HepG2 (cell line): ENCODE measurements around the gene FXYD1. TPM values are rescaled to one million over a fixed set of nuclear protein-coding genes. Genes with fewer than 3 reads are reported as not detected.

ENCODE experiments used
- CBFB ChIP-seq: sonication (generic); formaldehyde crosslinking; IDR thresholded peaks from 2 replicates; pipeline ENCODE4 v1.4.0; 2020; ENCODE audit warnings: missing genetic modification reagents
- CREM ChIP-seq, 2 experiments: sonication (generic) in 1 of 2; formaldehyde crosslinking in 1 of 2; IDR thresholded peaks; 2 replicates each; pipeline versions ENCODE4 v1.4.0 to v1.6.1; 2016 to 2020; ENCODE audit warnings: antibody characterized with exemption in 1 of 2, mild to moderate bottlenecking in 1 of 2, missing genetic modification reagents in 1 of 2
- DPF2 ChIP-seq: sonication (generic); formaldehyde crosslinking; IDR thresholded peaks from 2 replicates; pipeline ENCODE4 v1.4.0; 2020; ENCODE audit warnings: mild to moderate bottlenecking, low read depth, missing genetic modification reagents, borderline replicate concordance
- FOXM1 ChIP-seq: sonication (generic); formaldehyde crosslinking; IDR thresholded peaks from 2 replicates; pipeline ENCODE4 v1.5.0; 2020; ENCODE audit warnings: missing genetic modification reagents
- HDAC6 ChIP-seq: fragments of 200-600 bp; sonication (generic); IDR thresholded peaks from 2 replicates; pipeline ENCODE4 v1.7.0; 2017; ENCODE audit warnings: mild to moderate bottlenecking, antibody characterized with exemption, low read length, low read depth
- HES4 ChIP-seq: sonication (generic); formaldehyde crosslinking; IDR thresholded peaks from 2 replicates; pipeline ENCODE4 v1.9.0; 2021; ENCODE audit warnings: mild to moderate bottlenecking, missing genetic modification reagents, borderline replicate concordance
- KDM6A ChIP-seq: IDR thresholded peaks from 2 replicates; pipeline ENCODE4 v1.6.1; 2016; ENCODE audit warnings: low read depth
- MXI1 ChIP-seq: IDR thresholded peaks from 3 replicates; pipeline ENCODE4 v1.6.1; 2012; ENCODE audit warnings: low read depth, low read length, inconsistent platforms, borderline replicate concordance
- NFATC3 ChIP-seq: sonication (generic); formaldehyde crosslinking; IDR thresholded peaks from 2 replicates; pipeline ENCODE4 v1.5.1; 2020; ENCODE audit warnings: mild to moderate bottlenecking, missing genetic modification reagents
- SNAPC5 ChIP-seq: sonication (generic); formaldehyde crosslinking; IDR thresholded peaks from 2 replicates; pipeline ENCODE4 v1.8.1; 2023; ENCODE audit warnings: mild to moderate bottlenecking, missing genetic modification reagents, borderline replicate concordance
- SYNCRIP ChIP-seq: fragments of 200-400 bp; formaldehyde crosslinking; IDR thresholded peaks from 2 replicates; pipeline ENCODE4 v1.6.1; 2018; ENCODE audit warnings: mild to moderate bottlenecking, low read depth, low read length; ENCODE audit not compliant: insufficient read depth
- TFDP2 ChIP-seq: sonication (generic); formaldehyde crosslinking; IDR thresholded peaks from 2 replicates; pipeline ENCODE4 v1.4.0; 2020; ENCODE audit warnings: missing genetic modification reagents
- THAP11 ChIP-seq: IDR thresholded peaks from 2 replicates; pipeline ENCODE4 v1.6.1; 2016; ENCODE audit warnings: missing biosample characterization, missing genetic modification reagents
- ZKSCAN1 ChIP-seq: fragments of 150-350 bp; IDR thresholded peaks from 2 replicates; pipeline ENCODE4 v1.6.1; 2014; ENCODE audit warnings: low read length
- ZNF121 ChIP-seq: sonication (generic); formaldehyde crosslinking; IDR thresholded peaks from 2 replicates; pipeline ENCODE4 v1.5.0; 2020; ENCODE audit warnings: mild to moderate bottlenecking, missing genetic modification reagents
- ZNF446 ChIP-seq: sonication (generic); formaldehyde crosslinking; IDR thresholded peaks from 2 replicates; pipeline ENCODE4 v1.5.0; 2020; ENCODE audit warnings: mild to moderate bottlenecking, missing genetic modification reagents
- ZSCAN20 ChIP-seq: sonication (generic); formaldehyde crosslinking; IDR thresholded peaks from 2 replicates; pipeline ENCODE4 v1.4.0; 2020; ENCODE audit warnings: missing genetic modification reagents, mild to moderate bottlenecking, borderline replicate concordance
- ZSCAN21 ChIP-seq: sonication (generic); formaldehyde crosslinking; IDR thresholded peaks from 2 replicates; pipeline ENCODE4 v1.8.0; 2022; ENCODE audit warnings: mild to moderate bottlenecking, missing genetic modification reagents, moderate library complexity, borderline replicate concordance
- polyA plus RNA-seq, 8 experiments: library from polyadenylated mRNA; depleted of rRNA in 3 of 8; stranded (reverse) in 7 of 8; unstranded in 1 of 8; fragments of >200 nt; fragmentation: Illumina TruSeq in 4 of 8; extraction: Trizol in 4 of 8; gene quantifications; 2 replicates each; pipeline versions ENCODE4 v1.2.1 to v1.2.3, GENCODE V29; 2011 to 2016; ENCODE audit warnings: low read depth in 4 of 8, missing spikeins in 1 of 8, mixed read lengths in 1 of 8; ENCODE audit not compliant: insufficient read depth in 1 of 8
- total RNA-seq, 5 experiments: library from RNA; depleted of rRNA; stranded (reverse); fragments of >200 nt; fragmentation: Illumina TruSeq; extraction: Trizol; gene quantifications; 2 replicates each; pipeline ENCODE4 v1.2.3, GENCODE V29; 2016; ENCODE audit warnings: low read depth in 1 of 5
- TF ChIP-seq, protein P1 (sequence below): IDR thresholded peaks from 2 replicates; pipeline ENCODE4 v1.6.1; 2012; ENCODE audit warnings: low read depth, low read length, improper control_type of control experiment
- TF ChIP-seq, protein P2 (sequence below): sonication (generic); formaldehyde crosslinking; IDR thresholded peaks from 2 replicates; pipeline ENCODE4 v1.4.0; 2020; ENCODE audit warnings: missing genetic modification reagents, mild to moderate bottlenecking, borderline replicate concordance
- TF ChIP-seq, protein P3 (sequence below): sonication (generic); formaldehyde crosslinking; IDR thresholded peaks from 2 replicates; pipeline ENCODE4 v1.4.0; 2020; ENCODE audit warnings: missing genetic modification reagents
- TF ChIP-seq, protein P4 (sequence below): sonication (generic); formaldehyde crosslinking; IDR thresholded peaks from 2 replicates; pipeline ENCODE4 v1.4.0; 2020; ENCODE audit warnings: missing genetic modification reagents

The FXYD1 gene
- total and polyA plus RNA-seq, 2 of the 13 experiments (the other 11 are each of a cell fraction or from before 2014, with no cell fraction given) = 31.2 TPM; not detected in 1

GRCh38 chr19:35136977-35137702 is 1.5 kb upstream of the FXYD1 start (continued):
- TF ChIP-seq, protein P1, sequence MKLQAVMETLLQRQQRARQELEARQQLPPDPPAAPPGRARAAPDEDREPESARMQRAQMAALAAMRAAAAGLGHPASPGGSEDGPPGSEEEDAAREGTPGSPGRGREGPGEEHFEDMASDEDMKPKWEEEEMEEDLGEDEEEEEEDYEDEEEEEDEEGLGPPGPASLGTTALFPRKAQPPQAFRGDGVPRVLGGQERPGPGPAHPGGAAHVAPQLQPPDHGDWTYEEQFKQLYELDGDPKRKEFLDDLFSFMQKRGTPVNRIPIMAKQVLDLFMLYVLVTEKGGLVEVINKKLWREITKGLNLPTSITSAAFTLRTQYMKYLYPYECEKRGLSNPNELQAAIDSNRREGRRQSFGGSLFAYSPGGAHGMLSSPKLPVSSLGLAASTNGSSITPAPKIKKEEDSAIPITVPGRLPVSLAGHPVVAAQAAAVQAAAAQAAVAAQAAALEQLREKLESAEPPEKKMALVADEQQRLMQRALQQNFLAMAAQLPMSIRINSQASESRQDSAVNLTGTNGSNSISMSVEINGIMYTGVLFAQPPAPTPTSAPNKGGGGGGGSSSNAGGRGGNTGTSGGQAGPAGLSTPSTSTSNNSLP = 0 out of 2 replicates have a peak, but pooled peaks have one; percentile 8
- TF ChIP-seq THAP11 (CRISPR knock-in tag) (peak; percentile 25; the same call in 1 of the 2 replicates), FOXM1 (no peak), CBFB (peak; percentile 52; the same call in 1 of the 2 replicates), NFATC3 (CRISPR knock-in tag) (no peak), ZKSCAN1 (no peak), DPF2 (CRISPR knock-in tag) (peak; percentile 13; the same call in 1 of the 2 replicates), CREM (IDR thresholded peaks at IDR 0.05) (peak; percentile 57; the same call in 1 of the 2 replicates), CREM (CRISPR knock-in tag; IDR thresholded peaks at IDR 0.05) (no peak), MXI1 (peak; percentile 42; the same call in 1 of the 3 replicates), ZNF121 (CRISPR knock-in tag) (peak; percentile 91), SNAPC5 (CRISPR knock-in tag) (no peak), ZNF446 (0 out of 2 replicates have a peak, but pooled peaks have one; percentile 62), HDAC6 (no peak), SYNCRIP (no peak), HES4 (CRISPR knock-in tag) (no peak), ZSCAN21 (CRISPR knock-in tag) (peak; percentile 50; the same call in 1 of the 2 replicates), TFDP2 (CRISPR knock-in tag) (no peak), KDM6A (CRISPR knock-in tag) (no peak), ZSCAN20 (CRISPR knock-in tag) (no peak)
- TF ChIP-seq, protein P2, sequence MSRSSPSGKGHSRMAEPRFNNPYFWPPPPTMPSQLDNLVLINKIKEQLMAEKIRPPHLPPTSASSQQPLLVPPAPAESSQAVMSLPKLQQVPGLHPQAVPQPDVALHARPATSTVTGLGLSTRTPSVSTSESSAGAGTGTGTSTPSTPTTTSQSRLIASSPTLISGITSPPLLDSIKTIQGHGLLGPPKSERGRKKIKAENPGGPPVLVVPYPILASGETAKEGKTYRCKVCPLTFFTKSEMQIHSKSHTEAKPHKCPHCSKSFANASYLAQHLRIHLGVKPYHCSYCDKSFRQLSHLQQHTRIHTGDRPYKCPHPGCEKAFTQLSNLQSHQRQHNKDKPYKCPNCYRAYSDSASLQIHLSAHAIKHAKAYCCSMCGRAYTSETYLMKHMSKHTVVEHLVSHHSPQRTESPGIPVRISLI = 0 out of 2 replicates have a peak, but pooled peaks have one; percentile 48
- TF ChIP-seq, protein P3, sequence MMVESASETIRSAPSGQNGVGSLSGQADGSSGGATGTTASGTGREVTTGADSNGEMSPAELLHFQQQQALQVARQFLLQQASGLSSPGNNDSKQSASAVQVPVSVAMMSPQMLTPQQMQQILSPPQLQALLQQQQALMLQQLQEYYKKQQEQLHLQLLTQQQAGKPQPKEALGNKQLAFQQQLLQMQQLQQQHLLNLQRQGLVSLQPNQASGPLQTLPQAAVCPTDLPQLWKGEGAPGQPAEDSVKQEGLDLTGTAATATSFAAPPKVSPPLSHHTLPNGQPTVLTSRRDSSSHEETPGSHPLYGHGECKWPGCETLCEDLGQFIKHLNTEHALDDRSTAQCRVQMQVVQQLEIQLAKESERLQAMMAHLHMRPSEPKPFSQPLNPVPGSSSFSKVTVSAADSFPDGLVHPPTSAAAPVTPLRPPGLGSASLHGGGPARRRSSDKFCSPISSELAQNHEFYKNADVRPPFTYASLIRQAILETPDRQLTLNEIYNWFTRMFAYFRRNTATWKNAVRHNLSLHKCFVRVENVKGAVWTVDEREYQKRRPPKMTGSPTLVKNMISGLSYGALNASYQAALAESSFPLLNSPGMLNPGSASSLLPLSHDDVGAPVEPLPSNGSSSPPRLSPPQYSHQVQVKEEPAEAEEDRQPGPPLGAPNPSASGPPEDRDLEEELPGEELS (CRISPR knock-in tag) = peak; percentile 53
- TF ChIP-seq, protein P4, sequence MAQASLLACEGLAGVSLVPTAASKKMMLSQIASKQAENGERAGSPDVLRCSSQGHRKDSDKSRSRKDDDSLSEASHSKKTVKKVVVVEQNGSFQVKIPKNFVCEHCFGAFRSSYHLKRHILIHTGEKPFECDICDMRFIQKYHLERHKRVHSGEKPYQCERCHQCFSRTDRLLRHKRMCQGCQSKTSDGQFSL (CRISPR knock-in tag) = no peak
